ENCODE data around the gene USP25.

DNA sequence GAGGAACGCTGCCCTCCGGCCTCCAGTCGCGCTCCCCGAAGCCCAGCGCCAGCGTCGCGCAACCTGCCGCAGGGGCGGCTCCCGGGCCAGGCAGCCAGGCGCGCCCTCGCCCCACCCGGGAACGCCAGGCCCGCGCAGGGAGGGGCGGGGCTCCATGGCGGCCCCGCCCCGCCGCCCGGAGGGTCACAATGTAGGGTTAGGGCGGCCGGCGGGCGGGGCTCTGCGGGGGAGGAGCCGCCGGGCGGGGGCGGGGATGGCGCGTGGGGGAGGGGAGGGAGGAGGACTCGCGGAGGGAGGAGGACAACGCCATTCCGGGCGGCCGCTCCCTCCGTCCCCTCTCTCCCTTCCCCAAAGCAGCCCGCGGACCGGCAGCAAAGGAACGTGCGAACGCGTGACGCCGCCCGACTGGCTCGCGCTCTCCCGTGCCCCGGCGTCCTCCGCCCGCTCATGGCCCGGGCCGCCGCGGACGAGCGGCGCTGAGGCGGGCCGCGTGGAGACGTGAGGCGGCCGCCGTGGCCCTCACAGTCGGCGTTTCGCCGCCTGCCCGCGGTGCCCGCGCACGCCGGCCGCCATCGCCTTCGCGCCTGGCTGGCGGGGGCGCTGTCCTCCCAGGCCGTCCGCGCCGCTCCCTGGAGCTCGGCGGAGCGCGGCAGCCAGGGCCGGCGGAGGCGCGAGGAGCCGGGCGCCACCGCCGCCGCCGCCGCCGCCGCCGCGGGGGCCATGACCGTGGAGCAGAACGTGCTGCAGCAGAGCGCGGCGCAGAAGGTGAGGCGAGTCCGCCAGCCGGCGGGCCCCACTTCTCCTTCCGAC lies at the start of gene USP25:
- TF ChIP-seq, protein P1, sequence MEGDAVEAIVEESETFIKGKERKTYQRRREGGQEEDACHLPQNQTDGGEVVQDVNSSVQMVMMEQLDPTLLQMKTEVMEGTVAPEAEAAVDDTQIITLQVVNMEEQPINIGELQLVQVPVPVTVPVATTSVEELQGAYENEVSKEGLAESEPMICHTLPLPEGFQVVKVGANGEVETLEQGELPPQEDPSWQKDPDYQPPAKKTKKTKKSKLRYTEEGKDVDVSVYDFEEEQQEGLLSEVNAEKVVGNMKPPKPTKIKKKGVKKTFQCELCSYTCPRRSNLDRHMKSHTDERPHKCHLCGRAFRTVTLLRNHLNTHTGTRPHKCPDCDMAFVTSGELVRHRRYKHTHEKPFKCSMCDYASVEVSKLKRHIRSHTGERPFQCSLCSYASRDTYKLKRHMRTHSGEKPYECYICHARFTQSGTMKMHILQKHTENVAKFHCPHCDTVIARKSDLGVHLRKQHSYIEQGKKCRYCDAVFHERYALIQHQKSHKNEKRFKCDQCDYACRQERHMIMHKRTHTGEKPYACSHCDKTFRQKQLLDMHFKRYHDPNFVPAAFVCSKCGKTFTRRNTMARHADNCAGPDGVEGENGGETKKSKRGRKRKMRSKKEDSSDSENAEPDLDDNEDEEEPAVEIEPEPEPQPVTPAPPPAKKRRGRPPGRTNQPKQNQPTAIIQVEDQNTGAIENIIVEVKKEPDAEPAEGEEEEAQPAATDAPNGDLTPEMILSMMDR (IDR thresholded peaks at IDR 0.05), result peak in 5 of 6 experiments; percentile 14 to 62 (median 54)
- TF ChIP-seq EP300 (IDR thresholded peaks at IDR 0.05) (no peak), POLR2A (IDR thresholded peaks at IDR 0.05) (peak in 3 of 4 donors; percentile 81 to 95 (median 89))
